ENCODE data around the gene PPP1R13L.
"Not testable (repeated sequence)": the region's sequence is repeated elsewhere in the genome, so short reads cannot be mapped to it uniquely, and the experiment has no call there.

Gene PPP1R13L

GRCh38 chr19:45429896-45430295, 25.0 kb upstream of the PPP1R13L start:
- not testable (repeated sequence) for ATAC-seq

GRCh38 chr19:45428384-45429231, 23.7 kb upstream of the PPP1R13L start:
- ATAC-seq = peak; percentile 14 to 25

- ATAC-seq = peak; percentile 62 to 75
Observed at GRCh38 chr19:45424191-45425058, 19.6 kb upstream of the PPP1R13L start.

- ATAC-seq = peak; percentile 73 to 79
Observed at GRCh38 chr19:45423589-45424190, 18.8 kb upstream of the PPP1R13L start, which contains the start of gene ERCC1. ERCC1 (minus strand) TSS chr19:45423917; CDS start chr19:45423374, 543 bp downstream.

GRCh38 chr19:45423033-45423588, 18.2 kb upstream of the PPP1R13L start:
- peak in 1 of 2 donors; percentile 60 for ATAC-seq

GRCh38 chr19:45421947-45422498, 17.2 kb upstream of the PPP1R13L start:
- ATAC-seq = no peak

- ATAC-seq = no peak
Observed at GRCh38 chr19:45420871-45421270, 16.0 kb upstream of the PPP1R13L start.

- no peak for ATAC-seq
Observed at GRCh38 chr19:45420356-45420755, 15.5 kb upstream of the PPP1R13L start.

GRCh38 chr19:45419895-45420294, 15.0 kb upstream of the PPP1R13L start:
- ATAC-seq = no peak

- no peak for ATAC-seq
Observed at GRCh38 chr19:45419396-45419795, 14.5 kb upstream of the PPP1R13L start.

- no peak for ATAC-seq
Observed at GRCh38 chr19:45418802-45419201, 13.9 kb upstream of the PPP1R13L start.

GRCh38 chr19:45417151-45417550, 12.3 kb upstream of the PPP1R13L start:
- no peak for ATAC-seq

- ATAC-seq = no peak
Observed at GRCh38 chr19:45414468-45414867, 9.6 kb upstream of the PPP1R13L start.

- no peak for ATAC-seq
Observed at GRCh38 chr19:45413497-45413896, 8.6 kb upstream of the PPP1R13L start.

GRCh38 chr19:45410330-45410729, 5.5 kb upstream of the PPP1R13L start:
- not testable (repeated sequence) for ATAC-seq

- no peak for ATAC-seq
Observed at GRCh38 chr19:45409557-45409920, 4.7 kb upstream of the PPP1R13L start.

- ATAC-seq = no peak
Observed at GRCh38 chr19:45408830-45409556, 4.1 kb upstream of the PPP1R13L start.

GRCh38 chr19:45408121-45408520, 3.3 kb upstream of the PPP1R13L start:
- no peak for ATAC-seq

- ATAC-seq = not testable (repeated sequence)
Observed at GRCh38 chr19:45407585-45407984, 2.7 kb upstream of the PPP1R13L start.

- no peak for ATAC-seq
Observed at GRCh38 chr19:45407091-45407375, 2.2 kb upstream of the PPP1R13L start.

GRCh38 chr19:45406226-45407090, 1.6 kb upstream of the PPP1R13L start, which contains the start of gene POLR1G:
POLR1G (plus strand) TSS chr19:45406644; CDS start chr19:45406697, 53 bp downstream.
- peak; percentile 79 to 83 for ATAC-seq

Measured in activated CD4-positive, CD25-positive, alpha-beta regulatory T cell treated with anti-CD3 and anti-CD28 coated beads, Interleukin-2, amount 50 U/mL, for 24 hours (primary cell).